Measurements from ENCODE around the gene RNASE8.

GRCh38 chr14:21029917-21030316, 27.7 kb upstream of the RNASE8 start, which contains the start of gene TPPP2:
- no peak for TF ChIP-seq BHLHE40 (IDR thresholded peaks at IDR 0.05; ENCODE audit: borderline replicate concordance)
- no peak for TF ChIP-seq NFRKB (IDR thresholded peaks at IDR 0.05)
- TF ChIP-seq FOXK2 (IDR thresholded peaks at IDR 0.05), result no peak
- TF ChIP-seq ZNF384 (IDR thresholded peaks at IDR 0.05), result no peak
- no peak for TF ChIP-seq SP1 (IDR thresholded peaks at IDR 0.05)
- no peak for TF ChIP-seq L3MBTL2 (conservative IDR thresholded peaks at IDR 0.05)
- TF ChIP-seq TARDBP (IDR thresholded peaks at IDR 0.05), result no peak
- no peak for TF ChIP-seq CTBP1 (IDR thresholded peaks at IDR 0.05; ENCODE audit: borderline replicate concordance)
- no peak for TF ChIP-seq SUZ12 (IDR thresholded peaks at IDR 0.05)
